Stimulated activated naive CD8-positive, alpha-beta T cell treated with anti-CD3 and anti-CD28 coated beads, Interleukin-15, Interleukin-2, amounts not matched to agents 100 U/mL and 50 U/mL, for 24 hours (primary cell): ENCODE measurements around the gene TMEM9B.
A peak's percentile ranks its signal among the peaks of the same experiment; 100 is the strongest.
"Not testable (repeated sequence)": the region's sequence is repeated elsewhere in the genome, so short reads cannot be mapped to it uniquely, and the experiment has no call there.

Experiments used
- ATAC-seq: fragments of 150-1000 bp; cut with Tn5 transposase; one replicate; pipeline ENCODE4 v1.10.0; 2021
- DNase-seq: peaks from one replicate; pipeline ENCODE4 v3.0.0; 2021

Gene TMEM9B

GRCh38 chr11:8964324-8965320 lies at the start of gene TMEM9B:
Gene TMEM9B (minus strand): TSS chr11:8964442. CDS start chr11:8964313, 129 bp downstream.
- DNase-seq: peak; percentile 91
- ATAC-seq: peak; percentile 90

- no peak for ATAC-seq
- DNase-seq: no peak
Observed at GRCh38 chr11:9013373-9013772, 49.1 kb upstream of the TMEM9B start.

- ATAC-seq, DNase-seq: not testable (repeated sequence)
Observed at GRCh38 chr11:9009538-9009937, 45.3 kb upstream of the TMEM9B start.

GRCh38 chr11:9008661-9009060 lies 44.4 kb upstream of the TMEM9B start:
- DNase-seq: no peak
- no peak for ATAC-seq

GRCh38 chr11:9008011-9008550 lies 43.8 kb upstream of the TMEM9B start:
- ATAC-seq (no peak), DNase-seq (no peak)

DNA sequence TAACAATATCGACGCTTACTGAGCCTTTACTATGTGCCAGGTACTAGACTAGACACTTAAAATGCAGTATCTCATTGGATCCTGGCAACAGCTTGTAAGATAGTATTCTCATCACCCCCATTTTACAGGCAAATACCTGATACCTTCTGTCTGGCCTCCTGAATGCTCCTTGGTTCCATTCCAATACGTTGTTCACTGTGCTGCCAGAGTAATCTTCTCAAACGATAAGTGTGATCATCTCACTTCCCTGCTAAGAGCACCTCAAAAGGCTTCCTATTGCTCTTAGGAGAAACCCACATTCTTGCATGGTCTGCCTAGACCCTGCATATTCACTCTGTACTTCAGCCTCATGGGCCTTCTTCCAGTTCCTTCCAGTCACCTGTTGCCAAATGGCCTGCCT lies 40.8 kb upstream of the TMEM9B start:
- ATAC-seq (no peak), DNase-seq (no peak)

GRCh38 chr11:9004183-9004926 lies 40.1 kb upstream of the TMEM9B start:
- ATAC-seq (no peak), DNase-seq (no peak)

GRCh38 chr11:9003573-9004182 lies 39.4 kb upstream of the TMEM9B start, which contains the start of gene NRIP3:
Gene NRIP3 (minus strand): TSS chr11:9004001. CDS start chr11:9003935, 66 bp downstream.
- DNase-seq (peak; percentile 76), ATAC-seq (peak; percentile 47)

GRCh38 chr11:9002920-9003572 lies 38.8 kb upstream of the TMEM9B start:
- peak; percentile 53 for DNase-seq

DNA sequence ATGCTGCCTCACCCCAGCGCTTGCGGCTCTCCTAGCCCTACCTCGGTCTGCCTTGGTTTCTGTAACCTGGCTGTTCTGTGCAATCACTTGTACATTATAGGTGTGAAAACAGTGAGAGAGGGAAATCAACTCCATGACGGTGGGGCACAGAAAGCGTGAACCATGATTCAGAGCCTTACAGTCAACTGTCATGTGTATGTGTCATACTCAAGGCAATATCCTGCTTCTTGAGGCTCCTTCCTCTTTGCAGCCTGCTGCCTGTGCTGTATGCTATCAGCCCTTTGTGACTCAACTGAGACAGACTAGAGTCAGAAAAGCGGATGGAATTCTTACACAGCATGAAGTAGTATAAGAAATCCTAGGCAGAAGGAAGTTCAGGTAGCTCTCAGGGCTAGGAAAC lies 37.5 kb upstream of the TMEM9B start:
- ATAC-seq: peak; percentile 96
- peak; percentile 48 for DNase-seq

More at GRCh38 chr11:9002920-9003572, 38.8 kb upstream of the TMEM9B start:
- no peak for ATAC-seq

DNA sequence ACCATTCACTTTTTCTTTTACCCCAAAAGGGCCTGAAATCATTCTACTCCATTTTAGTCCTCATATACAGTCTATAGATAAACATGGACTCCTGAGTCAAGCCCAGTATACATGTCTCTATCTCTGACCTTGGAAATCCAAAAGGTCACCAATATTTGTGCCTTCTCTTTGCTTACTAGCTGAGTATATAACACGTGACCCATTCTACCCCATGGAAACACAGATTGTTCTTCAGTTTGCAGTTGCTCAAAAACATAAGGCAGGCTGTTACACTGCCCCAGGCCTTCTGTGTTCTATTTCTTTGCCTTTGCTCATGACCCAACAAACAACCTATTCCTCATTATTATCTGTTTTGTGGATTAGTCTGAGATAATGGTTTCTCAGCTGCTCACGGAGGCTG lies 33.8 kb upstream of the TMEM9B start:
- ATAC-seq: no peak
- no peak for DNase-seq

- no peak for ATAC-seq
- no peak for DNase-seq
Observed at GRCh38 chr11:8997451-8997850, 33.2 kb upstream of the TMEM9B start.

DNA sequence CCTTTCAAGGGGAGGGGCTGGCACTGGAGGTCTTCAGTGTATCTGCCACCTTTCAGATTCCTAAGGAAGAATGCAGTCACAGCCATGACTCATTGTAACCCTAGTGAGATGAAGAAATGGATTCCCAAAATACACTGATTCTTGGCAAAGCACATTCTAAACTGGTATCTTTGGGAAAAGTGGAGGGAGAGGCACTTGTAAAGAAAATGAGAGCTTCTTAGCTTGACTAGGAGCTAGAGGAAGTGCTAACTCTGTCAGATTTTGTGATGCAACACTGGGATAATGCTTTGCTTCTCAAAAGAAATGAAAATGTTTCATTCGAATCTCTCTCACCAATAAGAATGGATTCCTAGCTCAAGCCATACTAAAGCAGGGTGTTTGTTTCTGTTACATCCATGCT lies 25.2 kb upstream of the TMEM9B start:
- DNase-seq (no peak), ATAC-seq (no peak)

GRCh38 chr11:8988329-8989234 lies 24.3 kb upstream of the TMEM9B start:
- ATAC-seq (no peak), DNase-seq (no peak)

GRCh38 chr11:8987446-8987845 lies 23.2 kb upstream of the TMEM9B start:
- no peak for DNase-seq
- no peak for ATAC-seq

GRCh38 chr11:8986772-8987171 lies 22.5 kb upstream of the TMEM9B start:
- not testable (repeated sequence) for ATAC-seq, DNase-seq

GRCh38 chr11:8985462-8985861 lies 21.2 kb upstream of the TMEM9B start:
- no peak for DNase-seq
- no peak for ATAC-seq

DNA sequence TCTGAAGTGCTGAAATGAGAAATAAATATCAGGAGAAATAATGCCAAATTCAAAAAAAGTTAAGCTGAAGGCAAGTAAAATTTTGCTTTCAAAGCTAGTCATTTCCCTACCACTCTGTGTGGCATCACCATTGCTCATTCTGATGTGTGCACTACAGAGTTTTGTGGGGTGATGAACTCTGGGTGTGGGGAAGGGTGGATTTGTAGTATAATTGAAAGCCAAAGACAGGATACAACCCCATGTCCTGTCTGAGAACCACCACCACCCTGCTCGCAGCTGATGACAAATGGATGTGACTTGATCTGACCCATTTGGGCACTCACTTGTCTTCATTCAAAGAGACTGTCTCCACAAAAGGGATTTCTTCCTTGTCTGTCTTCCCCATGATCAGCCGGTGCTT lies 19.3 kb upstream of the TMEM9B start:
- DNase-seq (no peak), ATAC-seq (no peak)

DNA sequence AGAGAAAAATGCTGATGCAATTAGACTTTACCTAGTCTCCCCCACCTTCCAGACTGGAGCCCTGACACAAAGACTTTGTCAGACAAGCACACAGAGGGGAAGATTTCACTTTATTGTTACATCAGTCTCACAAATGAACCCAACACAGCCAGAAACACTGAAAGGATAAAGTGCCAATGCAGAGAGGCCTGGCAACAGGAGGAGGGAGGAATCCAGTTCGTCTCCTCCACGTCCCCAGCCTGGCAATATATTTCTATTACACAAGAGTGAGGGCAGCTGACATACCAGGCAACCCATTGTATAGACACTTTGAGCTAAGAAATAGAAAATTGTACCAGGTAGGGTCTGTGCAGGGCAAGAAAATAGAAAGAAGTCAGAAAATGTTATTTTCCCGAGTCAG lies 16.2 kb upstream of the TMEM9B start:
- no peak for DNase-seq
- no peak for ATAC-seq

- DNase-seq, ATAC-seq: not testable (repeated sequence)
Observed at GRCh38 chr11:8979365-8979764, 15.1 kb upstream of the TMEM9B start.

DNA sequence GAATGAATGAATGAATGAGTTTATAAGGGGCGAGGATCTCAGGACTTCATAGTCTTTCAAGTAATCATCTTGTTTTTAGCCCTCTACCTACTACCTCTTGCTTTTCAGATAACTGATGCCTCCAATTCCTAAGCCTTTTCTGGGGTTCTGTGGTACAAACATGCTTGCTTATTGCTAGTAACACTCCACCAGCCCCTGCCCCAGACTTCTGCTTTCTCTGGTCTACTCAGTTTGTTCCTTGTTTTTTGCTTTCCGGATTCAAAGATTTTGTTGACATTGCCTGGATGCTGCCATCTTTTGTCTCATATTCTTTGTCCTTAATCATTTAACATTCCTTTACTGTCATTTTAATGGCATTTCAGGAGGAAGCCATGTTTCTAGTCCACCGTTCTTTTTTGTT lies 8.9 kb upstream of the TMEM9B start:
- ATAC-seq: no peak
- no peak for DNase-seq
